MM.1S (cell line): Measurements from ENCODE around the gene IRAK2.

Experiments used
- DNase-seq: peaks from one replicate; pipeline ENCODE4 v3.0.0-alpha.2; 2015
- H2AFZ ChIP-seq: fragments of 300-600 bp; sonication (generic); 2 replicates; pipeline ENCODE4 v1.6.0; 2016; ENCODE audit warnings: antibody characterized with exemption, low read length
- H3F3A ChIP-seq: fragments of 300-600 bp; sonication (generic); 2 replicates; pipeline ENCODE4 v1.6.1; 2016; ENCODE audit warnings: mild to moderate bottlenecking, antibody characterized with exemption, low read length, moderate library complexity, mixed read lengths; ENCODE audit not compliant: insufficient read depth
- H3K27ac ChIP-seq: fragments of 300-600 bp; sonication (generic); 2 replicates; pipeline ENCODE4 v1.5.1; 2016; ENCODE audit warnings: mild to moderate bottlenecking, low read length
- H3K27me3 ChIP-seq: fragments of 300-600 bp; sonication (generic); replicated peaks from 2 replicates; pipeline ENCODE4 v1.6.0; 2016; ENCODE audit warnings: low read length; ENCODE audit not compliant: insufficient read depth
- H3K36me3 ChIP-seq: fragments of 300-600 bp; sonication (generic); replicated peaks from 2 replicates; pipeline ENCODE4 v1.6.1; 2016; ENCODE audit warnings: mild to moderate bottlenecking, low read length, mixed read lengths; ENCODE audit not compliant: insufficient read depth
- H3K4me1 ChIP-seq: fragments of 300-600 bp; sonication (generic); 2 replicates; pipeline ENCODE4 v1.6.1; 2016; ENCODE audit warnings: low read length, mixed read lengths
- H3K4me2 ChIP-seq: fragments of 300-600 bp; sonication (generic); 2 replicates; pipeline ENCODE4 v1.6.0; 2016; ENCODE audit warnings: low read depth, low read length
- H3K4me3 ChIP-seq: fragments of 300-600 bp; sonication (generic); 2 replicates; pipeline ENCODE4 v1.5.1; 2016; ENCODE audit warnings: low read length, mixed read lengths
- H3K79me2 ChIP-seq: fragments of 300-600 bp; sonication (generic); 2 replicates; pipeline ENCODE4 v1.6.1; 2016; ENCODE audit warnings: mixed run types, low read length, mixed read lengths
- H3K9ac ChIP-seq: fragments of 300-600 bp; sonication (generic); 2 replicates; pipeline ENCODE4 v1.6.1; 2016; ENCODE audit warnings: low read length, mixed read lengths
- H3K9me2 ChIP-seq: fragments of 300-600 bp; sonication (generic); replicated peaks from 2 replicates; pipeline ENCODE4 v1.6.1; 2016; ENCODE audit warnings: mild to moderate bottlenecking, low read length, mixed read lengths; ENCODE audit not compliant: insufficient read depth
- H3K9me3 ChIP-seq: fragments of 300-600 bp; sonication (generic); replicated peaks from 2 replicates; pipeline ENCODE4 v1.6.1; 2016; ENCODE audit warnings: mild to moderate bottlenecking, low read length, mixed read lengths; ENCODE audit not compliant: insufficient read depth
- H4K20me1 ChIP-seq: fragments of 300-600 bp; sonication (generic); 2 replicates; pipeline ENCODE4 v1.6.1; 2016; ENCODE audit warnings: mild to moderate bottlenecking, low read length, moderate library complexity, mixed read lengths; ENCODE audit not compliant: insufficient read depth
- EZH2 ChIP-seq: fragments of 300-600 bp; sonication (generic); optimal IDR thresholded peaks from 2 replicates; pipeline ENCODE3; 2017; ENCODE audit warnings: low read depth, mild to moderate bottlenecking, antibody characterized with exemption, low read length, mixed read lengths
- EZH2phosphoT487 ChIP-seq: fragments of 300-600 bp; sonication (generic); IDR thresholded peaks from 2 replicates; pipeline ENCODE4 v1.6.1; 2018; ENCODE audit warnings: antibody characterized with exemption, low read length
- TF ChIP-seq, protein P1 (sequence below): fragments of 300-600 bp; sonication (generic); IDR thresholded peaks from 2 replicates; pipeline ENCODE4 v1.5.1; 2016; ENCODE audit warnings: antibody characterized with exemption, low read length, mixed read lengths

IRAK2 gene

DNA sequence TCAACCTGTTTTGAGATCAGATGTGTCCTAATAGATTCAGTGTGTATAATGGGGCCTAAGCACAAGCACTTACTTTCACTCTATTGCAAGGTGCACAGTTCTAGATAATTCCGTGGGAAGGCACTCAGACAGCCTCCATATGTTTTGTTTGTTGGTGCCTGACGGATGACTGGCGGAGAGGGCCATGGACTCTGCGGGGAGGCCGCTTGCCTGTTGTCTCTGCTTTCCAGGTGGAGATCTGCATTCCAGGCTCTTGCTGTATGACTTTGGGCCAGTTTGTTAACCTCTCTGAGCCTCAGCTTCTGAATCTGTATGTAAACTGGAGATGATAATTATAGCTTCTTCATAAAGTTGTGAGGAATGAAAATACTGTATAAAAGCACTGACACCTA lies 1.5 kb downstream of the IRAK2 start:
- Histone ChIP-seq H3K9me3 (no peaks in the 10 kb centered on the region), H3F3A (no peaks in the 10 kb centered on the region), H3K4me2 (no peak overlapping the region), H4K20me1 (no peaks in the 10 kb centered on the region), H3K36me3 (no peaks in the 10 kb centered on the region), H3K9me2 (no peaks in the 10 kb centered on the region), H3K27me3 (no peaks in the 10 kb centered on the region), H2AFZ (no peak overlapping the region), H3K79me2 (no peaks in the 10 kb centered on the region), H3K4me3 (no peak overlapping the region), H3K9ac (no peak overlapping the region), H3K27ac (no peak overlapping the region), H3K4me1 (no peaks in the 10 kb centered on the region)
- no peak for DNase-seq
- no peak for TF ChIP-seq EZH2
- TF ChIP-seq, protein P1, sequence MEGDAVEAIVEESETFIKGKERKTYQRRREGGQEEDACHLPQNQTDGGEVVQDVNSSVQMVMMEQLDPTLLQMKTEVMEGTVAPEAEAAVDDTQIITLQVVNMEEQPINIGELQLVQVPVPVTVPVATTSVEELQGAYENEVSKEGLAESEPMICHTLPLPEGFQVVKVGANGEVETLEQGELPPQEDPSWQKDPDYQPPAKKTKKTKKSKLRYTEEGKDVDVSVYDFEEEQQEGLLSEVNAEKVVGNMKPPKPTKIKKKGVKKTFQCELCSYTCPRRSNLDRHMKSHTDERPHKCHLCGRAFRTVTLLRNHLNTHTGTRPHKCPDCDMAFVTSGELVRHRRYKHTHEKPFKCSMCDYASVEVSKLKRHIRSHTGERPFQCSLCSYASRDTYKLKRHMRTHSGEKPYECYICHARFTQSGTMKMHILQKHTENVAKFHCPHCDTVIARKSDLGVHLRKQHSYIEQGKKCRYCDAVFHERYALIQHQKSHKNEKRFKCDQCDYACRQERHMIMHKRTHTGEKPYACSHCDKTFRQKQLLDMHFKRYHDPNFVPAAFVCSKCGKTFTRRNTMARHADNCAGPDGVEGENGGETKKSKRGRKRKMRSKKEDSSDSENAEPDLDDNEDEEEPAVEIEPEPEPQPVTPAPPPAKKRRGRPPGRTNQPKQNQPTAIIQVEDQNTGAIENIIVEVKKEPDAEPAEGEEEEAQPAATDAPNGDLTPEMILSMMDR, result no peak
- no peak for TF ChIP-seq EZH2phosphoT487

DNA sequence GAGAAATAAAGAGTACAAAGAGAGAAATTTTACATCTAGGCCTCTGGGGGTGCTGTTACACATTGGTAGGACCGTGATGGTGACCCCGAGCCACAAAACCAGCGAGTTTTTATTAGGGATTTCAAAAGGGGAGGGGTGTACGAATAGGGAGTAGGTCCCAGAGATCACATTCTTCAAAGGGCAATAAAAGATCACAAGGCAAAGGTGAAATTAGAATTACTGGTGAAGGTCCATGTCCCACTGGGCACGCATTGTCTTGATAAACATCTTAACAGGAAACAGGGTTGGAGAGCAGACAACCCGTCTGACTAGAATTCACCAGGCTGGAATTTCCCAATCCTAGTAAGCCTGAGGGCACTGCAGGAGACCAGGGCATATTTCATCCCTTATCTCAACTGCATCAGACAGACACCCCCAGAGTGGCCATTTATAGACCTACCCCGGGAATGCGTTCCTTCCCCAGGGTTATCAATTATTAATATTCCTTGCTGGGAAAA lies 4.3 kb downstream of the IRAK2 start:
- Histone ChIP-seq H3K4me3 (no peak overlapping the region), H3K4me2 (no peak overlapping the region), H2AFZ (no peak overlapping the region), H3K36me3 (no peaks in the 10 kb centered on the region), H4K20me1 (no peaks in the 10 kb centered on the region), H3K9me3 (no peaks in the 10 kb centered on the region), H3K4me1 (no peaks in the 10 kb centered on the region), H3K27me3 (no peaks in the 10 kb centered on the region), H3K9ac (no peak overlapping the region), H3F3A (no peaks in the 10 kb centered on the region), H3K27ac (no peak overlapping the region), H3K79me2 (no peaks in the 10 kb centered on the region), H3K9me2 (no peaks in the 10 kb centered on the region)
- DNase-seq, result no peak
- TF ChIP-seq EZH2phosphoT487 (no peak), EZH2 (no peak)
- TF ChIP-seq, protein P1, result 0 out of 2 replicates have a peak, but pooled peaks have one; percentile 5

GRCh38 chr3:10170915-10171478 lies 6.3 kb downstream of the IRAK2 start:
- no peaks in the 10 kb centered on the region for H3F3A ChIP-seq
- no peaks in the 10 kb centered on the region for H3K79me2 ChIP-seq
- H3K27me3 ChIP-seq, result no peaks in the 10 kb centered on the region
- no peak overlapping the region for H3K4me3 ChIP-seq
- H3K4me2 ChIP-seq, result no peak overlapping the region
- no peak for DNase-seq
- H3K9ac ChIP-seq, result no peak overlapping the region
- H2AFZ ChIP-seq, result no peak overlapping the region
- H3K4me1 ChIP-seq, result no peaks in the 10 kb centered on the region
- TF ChIP-seq, protein P1, result no peak
- no peak for TF ChIP-seq EZH2phosphoT487
- H3K27ac ChIP-seq, result no peak overlapping the region
- no peaks in the 10 kb centered on the region for H3K36me3 ChIP-seq
- H4K20me1 ChIP-seq, result no peaks in the 10 kb centered on the region
- H3K9me3 ChIP-seq, result no peaks in the 10 kb centered on the region
- no peaks in the 10 kb centered on the region for H3K9me2 ChIP-seq
